ENCODE measurements around the gene USP43.
"Not testable (repeated sequence)": the region's sequence is repeated elsewhere in the genome, so short reads cannot be mapped to it uniquely, and the experiment has no call there.

Gene USP43, protein sequence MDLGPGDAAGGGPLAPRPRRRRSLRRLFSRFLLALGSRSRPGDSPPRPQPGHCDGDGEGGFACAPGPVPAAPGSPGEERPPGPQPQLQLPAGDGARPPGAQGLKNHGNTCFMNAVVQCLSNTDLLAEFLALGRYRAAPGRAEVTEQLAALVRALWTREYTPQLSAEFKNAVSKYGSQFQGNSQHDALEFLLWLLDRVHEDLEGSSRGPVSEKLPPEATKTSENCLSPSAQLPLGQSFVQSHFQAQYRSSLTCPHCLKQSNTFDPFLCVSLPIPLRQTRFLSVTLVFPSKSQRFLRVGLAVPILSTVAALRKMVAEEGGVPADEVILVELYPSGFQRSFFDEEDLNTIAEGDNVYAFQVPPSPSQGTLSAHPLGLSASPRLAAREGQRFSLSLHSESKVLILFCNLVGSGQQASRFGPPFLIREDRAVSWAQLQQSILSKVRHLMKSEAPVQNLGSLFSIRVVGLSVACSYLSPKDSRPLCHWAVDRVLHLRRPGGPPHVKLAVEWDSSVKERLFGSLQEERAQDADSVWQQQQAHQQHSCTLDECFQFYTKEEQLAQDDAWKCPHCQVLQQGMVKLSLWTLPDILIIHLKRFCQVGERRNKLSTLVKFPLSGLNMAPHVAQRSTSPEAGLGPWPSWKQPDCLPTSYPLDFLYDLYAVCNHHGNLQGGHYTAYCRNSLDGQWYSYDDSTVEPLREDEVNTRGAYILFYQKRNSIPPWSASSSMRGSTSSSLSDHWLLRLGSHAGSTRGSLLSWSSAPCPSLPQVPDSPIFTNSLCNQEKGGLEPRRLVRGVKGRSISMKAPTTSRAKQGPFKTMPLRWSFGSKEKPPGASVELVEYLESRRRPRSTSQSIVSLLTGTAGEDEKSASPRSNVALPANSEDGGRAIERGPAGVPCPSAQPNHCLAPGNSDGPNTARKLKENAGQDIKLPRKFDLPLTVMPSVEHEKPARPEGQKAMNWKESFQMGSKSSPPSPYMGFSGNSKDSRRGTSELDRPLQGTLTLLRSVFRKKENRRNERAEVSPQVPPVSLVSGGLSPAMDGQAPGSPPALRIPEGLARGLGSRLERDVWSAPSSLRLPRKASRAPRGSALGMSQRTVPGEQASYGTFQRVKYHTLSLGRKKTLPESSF

DNA sequence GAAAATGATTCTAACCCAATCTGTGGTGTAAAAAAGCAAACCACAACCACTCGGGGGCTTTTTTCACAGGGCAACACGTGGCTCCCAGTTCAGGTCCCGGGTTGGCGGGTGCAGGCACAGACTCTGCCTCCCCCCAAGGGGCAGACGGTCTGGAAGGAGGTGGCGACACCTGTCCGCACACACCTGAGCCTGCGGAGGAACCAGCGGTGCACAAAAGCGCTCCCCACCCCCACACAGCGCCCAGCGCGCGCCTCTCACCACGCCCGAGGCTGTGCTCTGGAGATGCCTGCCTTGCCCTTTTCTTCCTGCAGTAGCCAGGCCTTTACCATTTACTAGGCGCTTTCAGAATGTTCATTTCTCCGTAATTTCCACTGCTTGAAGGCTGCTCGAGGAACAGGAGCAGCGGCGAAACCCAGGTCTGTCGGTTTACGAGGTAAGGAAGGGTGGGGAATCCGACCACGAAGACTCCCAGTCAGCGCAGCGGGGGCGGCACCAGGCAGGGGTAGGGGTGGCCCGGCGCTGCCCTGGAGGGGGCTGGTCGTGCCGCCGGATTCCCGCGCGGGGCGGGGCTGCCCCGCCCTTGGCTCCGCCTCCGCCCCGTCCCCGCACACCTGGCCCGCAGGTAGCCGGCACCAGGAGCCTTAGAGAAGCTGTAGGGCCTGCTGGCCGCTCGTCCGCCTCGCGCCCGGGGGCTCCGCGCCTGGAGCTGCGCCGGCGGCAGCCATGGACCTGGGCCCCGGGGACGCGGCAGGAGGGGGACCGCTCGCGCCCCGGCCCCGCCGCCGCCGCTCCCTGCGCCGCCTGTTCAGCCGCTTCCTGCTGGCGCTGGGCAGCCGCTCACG lies at the start of gene USP43:
TSS of gene USP43 (plus strand) at position 608 of the 842 bp plus-strand sequence. CDS start at position 724, 116 bp downstream.
- peak; percentile 81 for DNase-seq

DNA sequence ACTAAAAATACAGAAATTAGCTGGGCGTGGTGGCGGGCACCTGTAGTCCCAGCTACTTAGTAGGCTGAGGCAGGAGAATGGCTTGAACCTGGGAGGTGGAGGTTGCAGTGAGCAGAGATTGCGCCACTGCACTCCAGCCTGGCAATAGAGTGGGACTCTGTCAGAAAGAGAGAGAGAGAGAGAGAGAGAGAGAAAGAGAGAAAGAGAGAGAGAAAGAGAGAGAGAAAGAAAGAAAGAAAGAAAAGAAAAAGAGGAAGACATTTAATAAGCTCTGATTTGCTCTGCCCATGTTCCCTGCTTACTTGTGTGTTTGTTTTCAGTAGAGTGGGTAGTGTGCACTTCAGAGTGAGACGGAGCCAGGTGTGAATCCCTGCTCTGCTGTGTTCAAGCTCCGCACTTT lies 47.7 kb upstream of the USP43 start:
- not testable (repeated sequence) for DNase-seq

DNA sequence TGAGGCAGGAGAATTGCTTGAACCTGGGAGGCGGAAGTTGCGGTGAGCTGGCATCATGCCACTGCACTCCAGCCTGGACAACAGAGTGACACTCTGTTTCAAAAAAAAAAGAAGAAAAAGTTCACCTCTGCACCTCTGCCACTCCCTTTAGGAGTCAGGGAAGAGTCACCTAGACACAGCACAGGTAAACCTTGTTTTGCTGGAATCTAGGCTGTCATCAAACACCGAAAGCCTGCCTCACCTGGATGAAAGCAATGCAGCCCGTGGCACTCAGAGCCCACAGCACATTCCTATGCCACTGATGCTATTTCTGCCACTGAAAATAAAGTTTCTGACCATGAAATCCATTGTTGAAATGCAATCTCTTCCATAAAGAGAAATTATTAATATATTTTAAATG lies 46.7 kb upstream of the USP43 start:
- no peak for DNase-seq

DNA sequence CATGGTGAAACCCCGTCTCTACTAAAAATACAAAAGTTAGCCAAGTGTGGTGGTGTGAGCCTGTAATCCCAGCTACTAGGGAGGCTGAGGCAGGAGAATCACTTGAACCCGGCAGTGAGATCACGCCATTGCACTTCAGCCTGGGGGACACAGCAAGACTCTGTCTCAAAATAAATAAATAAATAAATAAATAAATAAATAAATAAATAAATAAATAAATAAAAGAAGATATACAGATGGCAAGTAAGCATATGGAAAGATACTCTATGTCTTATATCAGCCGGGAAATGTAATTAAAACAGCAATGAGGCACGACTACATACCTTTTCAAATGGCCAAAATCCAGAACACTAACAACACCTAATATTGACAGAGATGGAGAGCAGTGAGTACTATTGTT lies 40.7 kb upstream of the USP43 start:
- not testable (repeated sequence) for DNase-seq

DNA sequence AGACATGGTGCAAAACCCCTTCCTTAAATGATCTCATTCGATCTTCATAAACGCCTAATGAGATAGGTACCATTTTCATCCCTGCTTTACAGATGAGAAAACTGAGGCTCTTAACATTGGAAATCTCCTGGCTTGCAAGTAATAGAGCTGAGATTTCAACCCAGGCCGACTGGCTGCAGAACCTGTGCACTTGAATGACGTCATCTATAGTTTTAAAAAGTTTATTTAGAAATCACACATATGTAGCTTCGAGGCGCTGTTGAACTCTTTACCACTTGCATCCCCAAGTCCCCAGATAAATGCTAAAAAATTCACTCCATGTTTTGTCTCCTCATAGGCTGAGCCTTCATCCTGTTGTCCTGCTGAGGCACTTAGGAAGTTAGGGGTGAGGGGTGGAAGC lies 38.9 kb upstream of the USP43 start:
- no peak for DNase-seq

DNA sequence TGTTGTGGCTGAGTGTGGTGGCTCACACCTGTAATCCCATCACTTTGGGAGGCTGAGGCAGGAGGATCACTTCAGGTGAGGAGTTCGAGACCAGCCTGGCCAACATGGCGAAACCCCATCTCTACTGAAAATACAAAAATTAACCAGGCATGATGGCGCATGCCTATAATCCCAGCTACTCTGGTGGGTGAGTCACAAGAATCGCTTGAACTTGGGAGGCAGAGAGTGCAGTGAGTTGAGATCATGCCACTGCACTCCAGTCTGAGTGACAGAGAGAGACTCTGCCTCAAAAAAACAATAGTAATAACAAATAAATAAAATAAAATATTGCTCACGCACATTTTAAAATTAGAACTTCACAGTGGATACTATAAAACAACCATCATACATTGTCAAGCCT lies 38.3 kb upstream of the USP43 start:
- DNase-seq: not testable (repeated sequence)

DNA sequence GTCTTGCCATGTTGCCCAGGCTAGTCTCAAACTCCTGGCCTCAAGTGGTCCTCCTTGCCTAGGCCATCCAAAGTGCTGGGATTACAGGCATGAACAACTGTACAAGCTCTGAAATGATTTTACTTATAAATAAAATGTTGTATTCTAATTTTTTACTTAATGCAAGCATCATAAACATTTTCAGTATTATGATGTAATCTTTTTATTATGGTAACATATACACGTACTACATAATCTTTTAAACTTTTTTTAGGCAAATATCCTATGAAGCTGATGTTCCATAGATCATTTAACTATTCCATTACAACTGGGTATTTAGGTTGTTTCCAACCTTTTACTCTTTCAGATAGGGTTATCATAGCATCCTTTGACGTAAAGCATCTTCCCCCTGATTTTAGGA lies 33.8 kb upstream of the USP43 start:
- DNase-seq: no peak

DNA sequence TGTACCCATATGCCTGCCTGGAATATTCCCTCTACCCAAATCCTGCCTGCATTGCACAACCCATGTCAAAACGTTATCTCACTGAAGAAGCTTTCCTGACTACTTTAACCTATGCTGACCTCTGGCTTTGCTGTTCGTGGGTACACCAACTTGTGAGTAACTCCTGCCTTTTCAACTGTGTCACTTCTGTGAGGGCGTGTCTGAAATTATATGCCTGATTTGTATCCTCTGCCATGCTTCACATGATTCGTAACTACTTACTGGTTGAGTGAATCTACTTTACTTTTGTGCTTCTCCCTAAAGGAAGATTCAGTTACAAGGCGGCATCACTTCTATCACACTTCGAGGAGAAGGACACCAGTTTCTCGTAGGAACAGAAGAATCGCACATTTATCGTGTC lies 33.3 kb upstream of the USP43 start:
- DNase-seq: peak; percentile 16

DNA sequence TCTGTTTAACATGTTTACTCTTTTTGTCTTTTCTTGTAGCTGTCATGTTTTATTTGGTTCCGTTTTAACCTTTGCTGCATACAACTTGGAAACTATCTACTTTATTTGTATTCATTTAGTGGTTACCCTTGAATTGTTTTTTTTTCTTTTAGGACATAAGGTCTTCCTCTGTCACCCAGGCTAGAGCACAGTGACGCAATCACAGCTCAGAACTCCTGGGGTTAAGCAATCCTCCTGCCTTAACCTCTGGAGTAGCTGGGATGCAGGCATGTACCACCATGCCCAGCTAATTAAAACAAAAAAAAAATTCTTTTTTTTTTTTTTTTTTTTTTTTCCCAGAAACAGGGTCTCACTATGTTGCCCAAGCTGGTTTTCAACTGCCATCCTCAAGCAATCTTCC lies 29.8 kb upstream of the USP43 start:
- no peak for DNase-seq

DNA sequence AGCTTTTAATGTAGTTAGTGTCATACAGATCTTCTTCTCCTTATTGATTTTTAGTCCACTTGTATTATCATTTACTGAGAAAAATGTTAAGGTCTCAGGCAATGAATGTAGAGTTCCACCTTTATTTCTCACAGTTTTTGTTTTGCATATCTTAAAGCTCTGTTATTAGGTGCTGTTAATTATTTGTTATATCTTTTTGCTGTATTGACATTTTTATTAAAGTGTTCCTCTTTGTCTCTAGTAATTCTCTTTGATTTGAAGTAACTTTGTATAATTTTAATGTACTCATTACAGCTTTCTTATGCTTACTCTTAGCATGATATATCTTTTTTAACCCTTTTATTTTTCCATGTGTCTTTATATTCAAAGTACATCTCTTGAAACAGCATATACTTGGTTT lies 22.4 kb upstream of the USP43 start:
- DNase-seq: no peak

DNA sequence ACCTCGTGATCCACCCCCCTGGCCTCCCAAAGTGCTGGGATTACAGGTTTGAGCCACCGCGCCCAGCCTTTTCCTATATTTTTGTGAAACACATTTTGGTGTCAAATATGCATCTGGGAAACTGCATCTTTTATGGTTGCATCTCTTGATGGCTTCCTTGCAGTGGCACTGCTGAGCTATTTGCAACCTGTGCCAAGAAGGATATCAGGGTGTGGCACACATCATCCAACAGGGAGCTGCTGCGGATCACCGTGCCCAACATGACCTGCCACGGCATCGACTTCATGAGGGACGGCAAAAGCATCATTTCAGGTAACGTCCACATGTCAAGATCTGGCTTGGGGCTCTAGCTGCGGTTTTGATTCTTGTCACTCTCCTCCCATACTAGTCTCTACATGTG lies 16.8 kb upstream of the USP43 start:
- DNase-seq: no peak

DNA sequence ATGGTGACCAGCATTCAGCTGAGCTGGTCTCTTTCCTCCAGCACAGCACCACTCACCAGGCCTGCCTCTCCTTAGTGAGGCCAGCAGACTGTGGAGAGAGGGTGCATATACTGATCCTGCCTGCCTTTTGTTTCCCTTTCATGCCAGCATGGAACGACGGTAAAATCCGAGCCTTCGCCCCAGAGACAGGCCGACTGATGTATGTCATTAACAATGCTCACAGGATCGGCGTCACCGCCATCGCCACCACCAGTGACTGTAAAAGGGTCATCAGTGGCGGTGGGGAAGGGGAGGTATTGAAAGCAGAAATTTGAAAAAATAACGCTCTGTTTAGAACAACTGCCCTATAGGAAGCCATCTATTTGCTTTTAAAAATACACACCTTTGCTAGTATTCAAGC lies 12.6 kb upstream of the USP43 start:
- no peak for DNase-seq

DNA sequence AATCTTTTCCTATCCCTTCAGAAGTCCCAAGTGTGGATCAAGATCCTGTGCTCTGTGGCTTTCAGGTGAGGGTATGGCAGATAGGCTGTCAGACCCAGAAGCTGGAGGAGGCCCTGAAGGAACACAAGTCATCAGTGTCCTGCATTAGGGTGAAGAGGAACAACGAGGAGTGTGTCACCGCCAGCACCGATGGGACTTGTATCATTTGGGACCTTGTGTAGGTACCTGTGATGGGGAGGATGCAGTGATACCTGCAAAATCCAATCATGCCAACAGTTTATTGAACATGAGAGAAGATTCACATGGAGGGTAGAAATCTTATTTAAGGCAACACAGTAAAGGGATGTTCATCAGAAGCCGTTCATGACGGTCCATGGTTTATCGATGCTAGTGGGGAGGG lies 10.0 kb upstream of the USP43 start:
- DNase-seq: no peak

DNA sequence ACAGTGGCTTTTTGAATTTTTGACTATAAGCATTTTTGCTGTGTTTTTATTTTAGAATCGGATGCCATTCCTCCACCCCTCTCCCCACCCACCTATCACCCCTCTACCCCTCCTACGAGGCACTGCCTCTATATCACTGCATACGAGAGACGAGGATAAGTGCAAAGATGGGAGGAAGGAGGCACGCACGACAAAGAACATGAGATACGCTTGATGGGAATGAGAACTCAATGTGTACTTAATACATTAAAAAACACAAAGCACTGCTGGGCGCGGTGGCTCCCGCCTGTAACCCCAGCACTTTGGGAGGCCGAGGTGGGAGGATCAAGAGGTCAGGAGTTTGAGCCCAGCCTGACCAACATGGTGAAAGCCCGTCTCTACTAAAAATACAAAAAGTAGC lies 8.8 kb upstream of the USP43 start:
- no peak for DNase-seq

DNA sequence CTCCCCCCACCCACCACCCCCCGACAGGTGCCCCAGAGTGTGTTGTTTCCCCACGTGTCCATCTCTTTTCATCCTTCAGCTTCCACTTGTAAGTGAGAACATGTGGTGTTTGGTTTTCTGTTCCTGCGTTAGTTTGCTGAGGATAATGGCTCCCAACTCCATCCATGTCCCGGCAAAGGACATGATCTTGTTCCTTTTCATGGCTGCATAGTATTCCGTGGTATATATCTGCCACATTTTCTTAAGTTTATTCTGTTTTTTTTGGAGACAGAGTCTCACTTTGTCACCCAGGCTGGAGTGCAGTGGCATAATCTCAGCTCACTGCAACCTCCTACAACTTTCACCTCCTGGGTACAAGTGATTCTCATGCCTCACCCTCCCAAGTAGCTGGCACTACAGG lies 4.9 kb upstream of the USP43 start:
- not testable (repeated sequence) for DNase-seq

DNA sequence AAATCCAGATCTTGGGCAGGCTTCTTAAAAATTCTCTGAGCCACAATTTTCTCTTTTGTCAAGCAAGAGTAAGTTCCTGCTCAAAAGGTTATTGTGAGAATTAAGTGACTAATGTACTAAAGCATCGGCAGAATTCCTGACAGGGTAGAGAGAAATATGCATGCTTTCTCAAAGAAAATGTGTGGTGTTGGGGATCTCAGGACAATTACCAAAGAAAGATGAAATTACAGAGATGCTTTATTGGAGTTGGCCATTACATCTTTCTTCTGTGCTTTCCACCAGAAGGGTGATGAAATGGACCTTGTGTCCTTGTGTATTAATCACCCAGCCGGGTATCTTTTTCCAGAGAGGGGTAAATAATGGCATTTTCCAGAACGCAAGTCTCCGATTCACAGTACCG lies 1.7 kb upstream of the USP43 start:
- DNase-seq: no peak

DNA sequence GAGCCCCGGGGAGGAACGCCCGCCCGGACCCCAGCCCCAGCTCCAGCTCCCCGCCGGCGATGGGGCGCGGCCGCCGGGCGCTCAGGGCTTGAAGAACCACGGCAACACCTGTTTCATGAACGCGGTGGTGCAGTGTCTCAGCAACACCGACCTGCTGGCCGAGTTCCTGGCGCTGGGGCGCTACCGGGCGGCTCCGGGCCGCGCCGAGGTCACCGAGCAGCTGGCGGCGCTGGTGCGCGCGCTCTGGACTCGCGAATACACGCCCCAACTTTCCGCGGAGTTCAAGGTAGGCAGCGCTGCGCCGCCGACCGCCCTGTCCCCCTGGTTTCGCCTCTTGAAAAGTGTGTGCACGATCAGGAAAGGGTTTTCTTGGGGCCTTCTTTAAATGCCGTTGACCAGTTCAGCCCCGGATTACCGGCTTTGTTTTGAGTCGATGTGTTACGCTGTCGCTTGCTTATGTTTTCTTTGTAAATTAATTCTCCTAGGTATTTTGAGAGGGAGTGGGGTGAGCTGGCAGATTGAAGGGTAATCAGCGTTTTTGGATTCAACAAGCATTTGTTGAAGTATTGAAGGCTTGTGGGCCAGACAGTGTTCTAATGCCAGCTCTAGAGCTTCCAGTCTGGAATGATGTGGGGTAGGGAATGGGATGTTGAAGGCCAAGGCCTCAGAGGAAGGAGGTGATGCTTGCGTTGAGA lies 681 bp downstream of the USP43 start:
- DNase-seq: peak; percentile 84

DNA sequence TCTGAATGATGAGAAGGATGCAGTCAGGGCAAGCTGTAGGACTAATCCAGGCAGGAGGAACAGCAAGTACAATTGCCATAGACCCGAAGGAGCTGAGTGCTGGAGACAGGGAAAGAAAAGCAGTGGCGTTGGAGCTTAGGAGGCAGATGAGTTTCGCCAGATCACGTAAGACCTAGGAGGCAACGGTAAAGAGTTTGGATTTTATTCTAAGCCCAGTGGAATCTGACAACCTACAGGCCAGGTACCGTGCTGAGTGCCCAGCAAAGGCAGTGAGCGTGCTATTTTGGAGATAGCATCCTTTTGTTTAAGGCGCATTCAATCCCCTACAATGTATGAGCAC lies 1.2 kb downstream of the USP43 start:
- DNase-seq: peak; percentile 82

DNA sequence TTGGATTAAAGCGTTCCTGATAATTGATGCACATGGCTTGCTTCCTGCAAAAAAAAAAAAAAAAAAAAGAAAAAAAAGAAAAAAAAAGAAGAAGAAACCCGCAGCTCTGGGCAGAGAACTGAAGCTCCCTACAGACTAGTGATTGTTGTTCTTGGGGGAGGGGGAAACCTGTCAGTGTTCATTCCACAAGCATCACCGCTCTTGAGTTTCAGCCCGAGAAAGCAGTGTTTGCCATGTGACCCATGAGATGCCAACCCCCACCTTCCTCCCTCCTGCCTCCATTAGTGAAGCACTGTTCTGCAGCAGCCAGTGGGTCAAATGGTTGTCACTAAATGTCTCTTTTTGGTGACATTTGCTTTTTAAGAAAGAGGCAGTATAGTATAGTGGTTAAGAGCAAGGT lies 1.7 kb downstream of the USP43 start:
- DNase-seq: peak; percentile 97

DNA sequence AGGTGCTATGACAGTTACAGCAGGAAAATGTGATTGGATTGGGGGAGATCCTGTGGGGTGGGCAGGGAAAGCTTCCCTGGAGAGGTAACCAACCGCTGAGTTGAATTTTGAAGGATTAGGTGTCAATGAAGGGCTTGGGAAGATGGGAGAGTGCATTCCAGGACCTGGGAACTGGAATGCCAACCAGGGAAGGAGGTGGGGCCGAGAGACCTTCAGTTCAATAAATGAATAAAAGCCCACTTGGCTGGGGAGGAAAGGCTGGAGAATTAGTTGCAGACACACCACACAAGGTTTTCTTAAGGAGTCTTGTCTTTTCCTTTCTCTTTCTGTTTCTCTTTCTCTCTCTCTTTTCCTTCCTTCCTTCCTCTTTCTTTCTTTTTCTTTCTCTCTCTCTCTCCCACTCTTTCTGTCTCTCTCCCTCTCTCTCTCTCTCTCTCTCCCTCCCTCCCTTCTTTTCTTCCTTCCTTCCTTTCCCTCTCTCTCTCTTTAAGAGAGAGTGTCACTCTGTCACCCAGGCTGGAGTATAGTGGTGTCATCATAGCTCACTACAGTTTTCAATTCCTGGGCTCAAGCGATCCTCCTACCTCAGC lies 3.3 kb downstream of the USP43 start:
- no peak for DNase-seq

DNA sequence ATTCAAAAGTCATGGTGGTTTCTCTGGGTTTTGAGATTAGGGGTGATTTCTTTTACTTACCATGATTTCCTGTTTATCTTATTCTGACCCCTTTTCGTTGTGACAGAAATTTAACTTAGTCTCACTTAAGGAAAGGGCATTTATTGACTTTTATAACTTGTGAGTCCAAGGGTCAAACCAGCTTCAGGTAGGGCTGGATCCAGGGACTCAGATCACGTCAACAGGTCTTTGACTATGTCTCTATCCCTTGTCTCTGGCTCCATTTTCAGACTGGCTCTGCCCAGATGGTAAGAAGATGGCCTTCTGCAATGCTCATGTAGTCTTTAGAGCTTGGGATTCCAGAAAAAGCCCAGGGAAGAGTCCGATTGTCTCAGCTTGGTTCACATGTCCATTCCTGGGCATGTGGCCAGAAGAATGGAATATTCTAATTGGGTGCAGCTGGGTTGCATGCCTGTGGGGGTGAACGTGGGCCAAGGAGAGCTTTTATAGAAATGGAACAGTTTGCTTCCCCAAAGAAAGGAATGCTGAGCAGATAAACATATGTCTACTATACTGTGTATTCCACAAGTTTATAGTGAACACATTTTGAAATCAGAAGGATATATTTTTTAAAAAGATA lies 13.4 kb downstream of the USP43 start:
- DNase-seq: peak; percentile 71

Data from eye (tissue), 1 donor.